ENCODE data around the gene SF3B2. TPM values are rescaled to one million over a fixed set of nuclear protein-coding genes. Genes with fewer than 3 reads are reported as not detected.

SF3B2 gene
- total and polyA plus RNA-seq, 4 donors, result 50.5 to 67.6 (median 57.2) TPM

DNA sequence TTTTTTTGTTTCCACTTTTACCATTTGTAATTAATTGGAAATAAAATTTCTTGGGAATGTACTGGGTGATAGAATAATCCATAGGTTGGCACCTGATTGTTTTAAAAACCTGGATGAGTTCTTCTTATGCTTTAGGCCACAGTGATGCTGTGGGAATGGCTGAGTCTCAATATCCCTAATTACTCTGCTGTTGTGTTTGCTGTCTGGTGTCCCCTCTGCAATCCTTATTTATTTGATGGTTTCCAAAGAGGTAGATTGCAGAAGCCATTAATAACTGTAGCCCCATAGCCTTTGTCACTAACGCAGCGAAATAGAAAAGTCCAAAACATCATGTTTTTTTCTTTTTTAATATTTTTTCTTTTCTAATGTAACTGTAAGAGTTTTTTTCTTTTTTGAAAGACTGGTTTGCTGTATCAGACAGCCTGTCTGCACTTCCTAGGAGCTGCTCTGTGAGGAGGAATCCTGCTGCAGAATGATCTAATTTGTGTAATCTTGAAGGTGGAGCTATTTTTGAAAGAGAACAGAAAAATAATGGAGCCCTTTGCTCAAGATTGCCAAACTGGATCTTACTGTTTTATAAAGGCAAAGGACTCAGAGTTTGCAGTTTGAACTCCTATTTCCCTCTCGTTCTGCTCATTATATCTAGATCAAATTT is 32.8 kb downstream of the SF3B2 start (continued):
- TF ChIP-seq RXRA (IDR thresholded peaks at IDR 0.05) (no peak), HNF4A (conservative IDR thresholded peaks at IDR 0.05) (no peak), FOXA2 (IDR thresholded peaks at IDR 0.05) (no peak)

DNA sequence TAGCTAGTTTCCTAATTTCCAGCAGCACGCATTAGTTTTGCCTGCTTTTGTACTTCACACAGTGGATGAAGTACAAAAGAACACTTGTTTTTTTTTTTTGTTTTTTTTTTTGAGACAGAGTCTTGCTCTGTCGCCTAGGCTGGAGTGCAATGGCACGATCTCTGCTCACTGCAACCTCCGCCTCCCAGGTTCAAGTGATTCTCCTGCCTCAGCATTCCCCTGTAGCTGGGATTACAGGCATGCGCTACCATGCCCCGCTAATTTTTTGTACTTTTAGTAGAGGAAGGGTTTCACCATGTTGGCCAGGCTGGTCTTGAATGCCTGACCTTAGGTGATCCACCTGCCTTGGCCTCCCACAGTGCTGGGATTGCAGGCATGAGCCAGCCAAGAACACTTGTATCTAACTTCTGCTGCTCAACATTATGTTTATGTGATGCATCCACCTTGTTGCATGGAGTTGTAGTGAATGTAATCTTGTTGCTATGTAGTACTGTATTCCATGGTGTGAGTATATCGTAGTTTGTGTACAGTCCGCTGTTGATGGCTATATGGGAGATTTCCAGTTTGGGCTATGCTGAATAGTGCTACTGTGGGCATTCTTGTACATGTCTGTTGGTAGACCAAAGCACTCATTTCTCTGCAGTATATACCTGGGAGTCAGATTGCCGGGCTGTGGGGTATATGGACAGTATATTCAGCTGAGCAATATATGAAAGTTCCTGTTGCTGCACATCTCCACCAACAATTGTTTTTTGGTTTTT is 35.2 kb downstream of the SF3B2 start:
- no peaks in the 10 kb centered on the region for H3K27me3 ChIP-seq (ENCODE audit: control insufficient read depth in 4 of 4, insufficient read depth in 4 of 4, low read length in 3 of 4)
- peaks cover 0 to 7% (median 4%) of the 10 kb centered on the region in 4 donors for H3K4me1 ChIP-seq (ENCODE audit: control insufficient read depth in 4 of 4, insufficient read depth in 4 of 4, low read length in 3 of 4)
- no peak overlapping the region for H3K9ac ChIP-seq (ENCODE audit: low read depth in 1 of 2, low read length in 2 of 2)
- H3K36me3 ChIP-seq (ENCODE audit: control insufficient read depth in 4 of 4, insufficient read depth in 3 of 4, low read depth in 1 of 4, low read length in 3 of 4), result no peaks in the 10 kb centered on the region
- no peaks in the 10 kb centered on the region for H3K9me3 ChIP-seq (ENCODE audit: control insufficient read depth in 4 of 4, low read length in 3 of 4)
- no peak overlapping the region for H3K27ac ChIP-seq (ENCODE audit: low read depth in 1 of 2, low read length in 2 of 2)
- TF ChIP-seq GABPA (IDR thresholded peaks at IDR 0.05 in 1 of 2, conservative IDR thresholded peaks at IDR 0.05 in 1 of 2) (no peak), JUND (IDR thresholded peaks at IDR 0.05) (no peak), RAD21 (IDR thresholded peaks at IDR 0.05) (no peak), CTCF (IDR thresholded peaks at IDR 0.05; ENCODE audit: low read depth, low read length, missing input control) (no peak), NR2F2 (IDR thresholded peaks at IDR 0.05) (no peak), SP1 (IDR thresholded peaks at IDR 0.05) (no peak), EGR1 (IDR thresholded peaks at IDR 0.05; ENCODE audit: low read depth in 2 of 2) (no peak), HNF4G (IDR thresholded peaks at IDR 0.05) (no peak), MAX (IDR thresholded peaks at IDR 0.05) (no peak), HNF4A (conservative IDR thresholded peaks at IDR 0.05) (no peak), YY1 (IDR thresholded peaks at IDR 0.05) (no peak)
- TF ChIP-seq, protein P1, sequence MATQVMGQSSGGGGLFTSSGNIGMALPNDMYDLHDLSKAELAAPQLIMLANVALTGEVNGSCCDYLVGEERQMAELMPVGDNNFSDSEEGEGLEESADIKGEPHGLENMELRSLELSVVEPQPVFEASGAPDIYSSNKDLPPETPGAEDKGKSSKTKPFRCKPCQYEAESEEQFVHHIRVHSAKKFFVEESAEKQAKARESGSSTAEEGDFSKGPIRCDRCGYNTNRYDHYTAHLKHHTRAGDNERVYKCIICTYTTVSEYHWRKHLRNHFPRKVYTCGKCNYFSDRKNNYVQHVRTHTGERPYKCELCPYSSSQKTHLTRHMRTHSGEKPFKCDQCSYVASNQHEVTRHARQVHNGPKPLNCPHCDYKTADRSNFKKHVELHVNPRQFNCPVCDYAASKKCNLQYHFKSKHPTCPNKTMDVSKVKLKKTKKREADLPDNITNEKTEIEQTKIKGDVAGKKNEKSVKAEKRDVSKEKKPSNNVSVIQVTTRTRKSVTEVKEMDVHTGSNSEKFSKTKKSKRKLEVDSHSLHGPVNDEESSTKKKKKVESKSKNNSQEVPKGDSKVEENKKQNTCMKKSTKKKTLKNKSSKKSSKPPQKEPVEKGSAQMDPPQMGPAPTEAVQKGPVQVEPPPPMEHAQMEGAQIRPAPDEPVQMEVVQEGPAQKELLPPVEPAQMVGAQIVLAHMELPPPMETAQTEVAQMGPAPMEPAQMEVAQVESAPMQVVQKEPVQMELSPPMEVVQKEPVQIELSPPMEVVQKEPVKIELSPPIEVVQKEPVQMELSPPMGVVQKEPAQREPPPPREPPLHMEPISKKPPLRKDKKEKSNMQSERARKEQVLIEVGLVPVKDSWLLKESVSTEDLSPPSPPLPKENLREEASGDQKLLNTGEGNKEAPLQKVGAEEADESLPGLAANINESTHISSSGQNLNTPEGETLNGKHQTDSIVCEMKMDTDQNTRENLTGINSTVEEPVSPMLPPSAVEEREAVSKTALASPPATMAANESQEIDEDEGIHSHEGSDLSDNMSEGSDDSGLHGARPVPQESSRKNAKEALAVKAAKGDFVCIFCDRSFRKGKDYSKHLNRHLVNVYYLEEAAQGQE (IDR thresholded peaks at IDR 0.05), result no peak
- TF ChIP-seq, protein P2, sequence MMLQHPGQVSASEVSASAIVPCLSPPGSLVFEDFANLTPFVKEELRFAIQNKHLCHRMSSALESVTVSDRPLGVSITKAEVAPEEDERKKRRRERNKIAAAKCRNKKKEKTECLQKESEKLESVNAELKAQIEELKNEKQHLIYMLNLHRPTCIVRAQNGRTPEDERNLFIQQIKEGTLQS (IDR thresholded peaks at IDR 0.05), result no peak
- no peak for DNase-seq (ENCODE audit: low spot score)
- H3K4me3 ChIP-seq (ENCODE audit: low read depth in 1 of 3, low read length in 3 of 3), result no peak overlapping the region
- 97% methylated on average over 9 of the region's 9 CpGs for WGBS

Data from liver (tissue), 9 donors.